GM10248 (cell line): ENCODE measurements around the gene TMC1.

Experiments
- CTCF ChIA-PET: fragments of 300-600 bp; sonication (Branson Sonifier 250); formaldehyde crosslinking; extraction: SDS; loops from one replicate; lab custom pipeline; 2021; ENCODE audit warnings: antibody characterized with exemption; lab: Yijun Ruan, JAX
- POLR2A ChIA-PET: fragments of 350-650 bp; sonication (Branson Sonifier 250); formaldehyde crosslinking; extraction: SDS; loops from one replicate; lab custom pipeline; 2020; ENCODE audit warnings: antibody characterized with exemption; lab: Yijun Ruan, JAX
- DNase-seq: peaks from one replicate; pipeline ENCODE4 v3.0.0; 2012; ENCODE audit errors: extremely low spot score
- TF ChIP-seq, protein P1 (sequence below): IDR thresholded peaks from 2 replicates; pipeline ENCODE4 v1.5.1; 2012; ENCODE audit warnings: mild to moderate bottlenecking, low read depth; ENCODE audit errors: extremely low read depth, missing control alignments, control extremely low read depth

TMC1 gene

GRCh38 chr9:72875221-72875620 is 353.8 kb downstream of the TMC1 start:
- DNase-seq, result no peak
- TF ChIP-seq, protein P1, sequence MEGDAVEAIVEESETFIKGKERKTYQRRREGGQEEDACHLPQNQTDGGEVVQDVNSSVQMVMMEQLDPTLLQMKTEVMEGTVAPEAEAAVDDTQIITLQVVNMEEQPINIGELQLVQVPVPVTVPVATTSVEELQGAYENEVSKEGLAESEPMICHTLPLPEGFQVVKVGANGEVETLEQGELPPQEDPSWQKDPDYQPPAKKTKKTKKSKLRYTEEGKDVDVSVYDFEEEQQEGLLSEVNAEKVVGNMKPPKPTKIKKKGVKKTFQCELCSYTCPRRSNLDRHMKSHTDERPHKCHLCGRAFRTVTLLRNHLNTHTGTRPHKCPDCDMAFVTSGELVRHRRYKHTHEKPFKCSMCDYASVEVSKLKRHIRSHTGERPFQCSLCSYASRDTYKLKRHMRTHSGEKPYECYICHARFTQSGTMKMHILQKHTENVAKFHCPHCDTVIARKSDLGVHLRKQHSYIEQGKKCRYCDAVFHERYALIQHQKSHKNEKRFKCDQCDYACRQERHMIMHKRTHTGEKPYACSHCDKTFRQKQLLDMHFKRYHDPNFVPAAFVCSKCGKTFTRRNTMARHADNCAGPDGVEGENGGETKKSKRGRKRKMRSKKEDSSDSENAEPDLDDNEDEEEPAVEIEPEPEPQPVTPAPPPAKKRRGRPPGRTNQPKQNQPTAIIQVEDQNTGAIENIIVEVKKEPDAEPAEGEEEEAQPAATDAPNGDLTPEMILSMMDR, result no peak
- CTCF ChIA-PET, result interaction anchor here (1.4 kb wide), 1 partner anchor 15 kb away, joined by 4 read pairs; no protein-coding TSS in a partner anchor
- POLR2A ChIA-PET, result no interaction called here

GRCh38 chr9:72880821-72881220 is 359.4 kb downstream of the TMC1 start:
- ChIA-PET CTCF (no interaction called here), POLR2A (no interaction called here)
- DNase-seq, result no peak
- TF ChIP-seq, protein P1, result no peak

GRCh38 chr9:72882117-72882775 is 360.8 kb downstream of the TMC1 start:
- TF ChIP-seq, protein P1, result no peak
- CTCF ChIA-PET, result no interaction called here
- POLR2A ChIA-PET, result no interaction called here
- no peak for DNase-seq

GRCh38 chr9:72883875-72884274 is 362.5 kb downstream of the TMC1 start:
- POLR2A ChIA-PET, result no interaction called here
- CTCF ChIA-PET, result interaction anchor here (1.4 kb wide), 1 partner anchor 11 kb away, joined by 4 read pairs; no protein-coding TSS in a partner anchor
- TF ChIP-seq, protein P1, result no peak
- DNase-seq, result no peak

DNA sequence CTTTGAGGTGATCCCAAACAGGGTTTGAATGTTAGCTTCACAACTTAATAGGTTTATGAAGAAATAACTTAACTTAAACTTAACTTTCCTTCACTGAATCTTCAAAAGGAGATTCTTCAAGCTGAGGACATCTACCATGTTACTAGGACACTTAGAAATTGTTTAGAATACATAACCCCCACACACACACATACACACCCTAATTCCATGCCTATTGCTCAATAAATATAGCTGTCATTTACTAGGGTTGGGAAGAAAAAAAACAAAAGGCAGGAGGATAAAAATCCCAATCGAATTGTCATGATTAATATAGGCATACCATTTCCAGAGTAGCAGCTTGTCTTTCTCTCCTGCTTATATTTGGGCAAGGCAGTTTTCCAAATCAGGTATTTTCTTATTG is 363.1 kb downstream of the TMC1 start:
- DNase-seq, result no peak
- CTCF ChIA-PET, result interaction anchor here (1.4 kb wide), 1 partner anchor 12 kb away, joined by 4 read pairs; no protein-coding TSS in a partner anchor
- TF ChIP-seq, protein P1, result no peak
- POLR2A ChIA-PET, result no interaction called here
